NCI-H510A treated with DMSO at 0.1 percent for 48 hours (cell line): ENCODE results near the gene TMEM132E.

Source experiments
- DNase-seq: peaks from one replicate; lab custom pipeline; 2025; lab: John Stamatoyannopoulos, UW

The TMEM132E gene

GRCh38 chr17:34606763-34607162, 27.4 kb downstream of the TMEM132E start:
- DNase-seq, result no peak

DNA sequence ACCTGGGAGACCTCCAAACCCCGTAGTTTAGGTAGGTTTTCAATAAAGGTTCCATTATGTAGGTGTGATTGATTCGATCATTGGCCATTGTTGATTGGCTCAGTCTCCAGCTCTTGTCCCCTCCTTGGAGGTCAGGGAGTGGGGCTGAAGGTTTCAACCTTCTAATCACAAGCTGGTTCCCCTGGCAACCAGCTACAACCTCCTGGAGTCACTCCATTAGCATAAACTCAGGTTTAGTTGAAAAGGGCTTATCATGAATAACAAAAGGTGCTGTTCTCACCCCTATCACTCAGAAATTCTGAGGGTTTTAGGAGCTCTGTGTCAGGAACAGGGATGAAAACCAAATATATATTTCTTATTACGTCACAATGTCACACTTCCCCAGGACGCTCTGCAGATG, 28.5 kb downstream of the TMEM132E start:
- DNase-seq, result no peak

DNA sequence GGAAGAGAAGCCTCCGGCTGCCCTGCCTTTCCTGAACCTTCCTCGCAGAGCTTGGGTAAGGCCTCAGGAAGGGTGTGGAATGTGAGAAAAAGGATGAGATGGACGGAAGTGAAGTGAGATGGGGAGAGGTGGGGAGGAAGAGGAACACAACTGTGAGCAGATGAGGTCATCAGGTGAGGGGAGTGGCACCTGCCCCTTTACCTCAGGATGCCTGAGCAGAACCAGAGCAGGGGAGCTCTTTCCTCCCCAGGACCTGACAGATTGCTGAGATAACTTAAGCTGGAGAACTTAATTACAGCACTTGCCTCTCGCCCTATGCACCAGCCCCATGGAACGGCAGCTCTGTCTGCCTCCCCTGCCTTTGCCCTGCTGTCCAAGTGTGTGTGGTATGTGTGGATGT, 29.8 kb downstream of the TMEM132E start:
- DNase-seq, result no peak

DNA sequence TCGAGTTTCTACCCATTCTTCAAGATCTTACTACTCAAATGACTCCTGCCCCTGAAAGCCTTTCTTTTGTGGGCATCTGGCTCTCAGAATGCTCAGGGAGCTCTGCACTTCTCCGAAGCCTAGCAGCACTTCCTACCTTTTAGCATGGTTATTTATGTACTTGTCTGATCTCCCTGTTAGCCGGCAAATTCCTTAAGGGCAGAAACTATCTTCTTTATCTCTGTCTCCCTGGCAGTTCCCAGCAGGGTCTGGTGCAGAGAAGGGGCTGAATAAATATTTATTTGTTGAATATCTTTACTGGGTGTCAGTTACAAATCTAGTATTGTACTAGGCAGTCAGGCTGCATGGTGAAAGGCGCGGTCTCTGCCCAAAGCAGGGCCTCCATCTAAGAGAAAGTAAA, 30.7 kb downstream of the TMEM132E start:
- no peak for DNase-seq

DNA sequence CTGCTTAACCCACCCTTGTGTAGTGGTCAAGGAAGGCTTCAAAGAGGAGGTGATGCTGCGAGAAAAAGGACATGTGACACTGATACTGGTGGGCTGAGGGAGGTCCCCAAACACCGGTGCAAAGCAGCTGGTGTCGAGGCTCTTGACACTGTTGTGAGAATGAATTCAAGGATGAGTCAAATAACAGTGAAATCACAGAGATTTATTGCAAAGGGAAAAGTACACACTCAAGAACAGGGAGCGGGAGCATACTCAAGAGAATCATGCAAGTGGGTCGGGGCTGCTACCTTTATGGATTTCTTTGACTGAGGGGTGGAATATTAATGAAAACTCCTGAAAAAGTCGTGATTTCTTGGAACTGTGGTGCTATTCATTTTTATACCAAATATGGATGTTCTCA, 31.1 kb downstream of the TMEM132E start:
- no peak for DNase-seq

GRCh38 chr17:34613064-34614019, 34.0 kb downstream of the TMEM132E start:
- no peak for DNase-seq

DNA sequence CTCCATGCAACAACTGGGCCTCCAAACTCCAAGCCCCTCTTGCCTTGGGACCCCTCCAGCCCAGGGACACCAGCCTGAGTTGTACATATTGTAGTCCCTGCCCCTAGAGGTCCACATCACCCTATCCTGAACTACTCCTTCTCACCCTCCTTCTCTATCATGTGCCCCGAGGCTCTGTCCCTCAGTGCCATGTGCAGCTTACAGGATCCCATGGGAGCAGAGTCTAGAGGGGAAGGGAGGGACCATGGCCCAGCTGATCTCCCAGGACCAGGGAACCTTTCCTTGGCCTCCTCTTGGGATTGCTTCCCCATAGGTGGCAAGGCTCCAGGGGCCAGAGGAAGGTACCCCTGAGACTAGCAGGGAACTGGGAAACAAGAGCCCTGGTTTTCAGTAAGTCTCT, 35.3 kb downstream of the TMEM132E start:
- DNase-seq, result no peak

DNA sequence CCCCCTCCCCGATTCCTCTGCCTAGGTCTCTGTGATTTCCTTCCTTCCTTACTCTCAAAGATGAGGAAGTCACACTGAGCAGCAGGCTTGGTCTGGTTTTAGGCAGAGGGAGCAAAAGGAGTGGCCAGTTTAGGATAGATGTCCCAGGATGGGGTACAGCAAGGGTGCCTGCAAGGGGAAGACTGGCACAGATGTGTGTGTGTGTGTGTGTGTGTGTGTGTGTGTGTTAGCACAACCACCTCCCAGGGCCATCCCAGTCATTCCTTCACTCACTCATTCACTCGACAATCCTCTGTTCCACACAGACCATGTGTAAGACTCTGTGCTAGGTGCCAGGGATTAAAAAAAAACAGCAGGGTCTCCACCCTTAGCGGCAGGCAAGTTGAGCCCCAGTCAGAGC, 35.9 kb downstream of the TMEM132E start:
- no peak for DNase-seq

DNA sequence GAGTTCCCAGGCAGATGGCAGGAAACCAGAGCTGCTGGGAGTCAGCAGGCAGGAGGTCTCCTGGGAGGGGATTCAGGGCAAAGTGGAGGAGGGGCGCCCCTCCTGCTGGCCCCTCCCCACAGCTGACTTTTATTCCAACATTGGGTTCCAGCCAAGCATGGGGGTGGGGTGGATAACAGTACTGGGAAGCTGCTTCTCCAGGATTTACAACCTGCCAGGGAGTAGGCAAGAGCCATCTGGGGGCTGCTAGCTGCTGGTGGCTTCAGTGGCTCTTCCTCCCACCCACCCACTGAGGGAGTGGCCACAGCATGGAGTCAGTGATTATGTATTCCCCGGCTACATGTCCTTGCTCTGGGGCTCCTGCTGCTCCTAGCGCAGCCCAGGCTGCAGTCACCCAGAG, 36.8 kb downstream of the TMEM132E start:
- no peak for DNase-seq

GRCh38 chr17:34617398-34617797, 38.0 kb downstream of the TMEM132E start:
- no peak for DNase-seq

DNA sequence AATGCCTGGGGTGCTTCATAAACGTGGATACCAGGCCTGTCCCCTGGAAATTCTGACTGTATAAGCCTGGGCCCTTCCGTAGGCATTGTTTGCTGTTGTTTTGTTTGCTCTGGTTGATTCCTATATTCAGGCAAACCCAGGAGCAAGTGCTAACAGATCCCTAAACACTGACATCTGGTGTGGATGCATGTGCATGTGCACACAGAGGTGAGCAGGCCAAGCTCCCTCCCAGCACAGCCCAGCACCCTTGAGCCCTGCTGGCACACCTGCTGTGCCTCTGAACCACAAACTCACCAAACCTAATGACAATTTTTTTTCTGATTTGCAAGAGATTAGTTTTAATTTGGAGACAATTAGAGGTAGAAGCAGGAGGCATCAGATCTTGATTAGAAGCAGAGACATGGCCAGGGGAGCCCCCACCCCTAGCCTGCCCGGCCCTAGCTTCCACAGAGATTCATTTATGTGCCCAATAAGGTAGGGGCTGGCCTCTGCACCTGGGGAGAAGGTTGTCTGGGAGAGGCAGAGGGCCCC, 40.4 kb downstream of the TMEM132E start:
- no peak for DNase-seq

DNA sequence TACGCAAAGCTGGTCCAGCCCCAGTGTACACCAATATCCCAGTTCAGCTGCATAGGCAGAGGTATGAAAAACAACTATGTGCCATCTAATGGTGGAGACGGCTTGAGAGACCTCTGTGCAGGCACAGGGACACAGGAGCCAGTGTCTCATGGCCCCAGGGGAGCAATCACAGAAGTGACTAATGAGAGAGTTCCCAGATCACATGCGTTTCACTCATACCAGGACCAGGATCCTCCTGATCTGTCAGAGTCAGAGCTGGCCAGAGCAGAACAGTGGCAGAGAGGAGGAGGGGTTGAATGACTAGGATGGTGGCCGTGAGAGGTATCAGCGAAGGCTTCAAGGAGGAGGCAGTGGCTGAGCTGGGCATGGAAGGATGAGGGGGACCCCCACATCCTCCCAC, 41.1 kb downstream of the TMEM132E start:
- DNase-seq, result no peak

DNA sequence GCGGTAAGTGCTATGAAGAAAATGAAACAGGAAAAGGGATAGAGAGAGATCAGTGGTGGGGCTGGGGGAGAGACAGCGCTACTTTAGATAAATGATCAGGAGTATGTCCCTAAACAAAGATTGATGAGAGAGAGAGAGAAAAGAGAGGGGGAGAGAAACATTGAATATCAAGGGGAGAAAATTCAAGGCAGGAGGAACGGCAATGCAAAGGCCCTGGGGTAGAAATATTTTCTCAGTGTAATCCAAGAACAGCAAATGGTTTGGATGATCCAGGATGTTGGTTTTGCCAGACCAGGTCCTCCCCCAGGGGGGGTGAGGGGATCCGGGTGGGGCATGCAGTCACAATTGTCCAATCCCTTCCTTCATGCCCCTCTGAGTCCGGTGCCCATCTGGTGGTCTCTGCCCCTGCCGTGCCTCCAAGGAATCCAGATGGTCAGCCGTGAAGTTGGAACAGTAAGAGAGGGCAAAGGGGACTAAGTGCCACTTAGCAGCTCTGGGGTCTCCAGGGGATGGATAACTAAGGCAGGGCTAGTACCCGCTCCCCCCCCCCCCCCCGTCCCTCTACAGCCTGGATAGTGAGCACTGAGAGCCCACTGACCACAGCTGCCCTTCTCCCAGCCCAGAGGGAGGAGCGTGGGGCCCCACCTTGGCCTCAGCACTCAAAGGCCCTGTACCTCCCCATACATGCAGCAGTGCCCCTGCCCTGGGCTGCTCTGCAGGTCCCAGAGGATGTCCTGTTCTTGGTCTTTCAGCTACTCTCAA, 43.7 kb downstream of the TMEM132E start:
- DNase-seq, result no peak

- no peak for DNase-seq
Observed at GRCh38 chr17:34623856-34624766, 44.7 kb downstream of the TMEM132E start.

DNA sequence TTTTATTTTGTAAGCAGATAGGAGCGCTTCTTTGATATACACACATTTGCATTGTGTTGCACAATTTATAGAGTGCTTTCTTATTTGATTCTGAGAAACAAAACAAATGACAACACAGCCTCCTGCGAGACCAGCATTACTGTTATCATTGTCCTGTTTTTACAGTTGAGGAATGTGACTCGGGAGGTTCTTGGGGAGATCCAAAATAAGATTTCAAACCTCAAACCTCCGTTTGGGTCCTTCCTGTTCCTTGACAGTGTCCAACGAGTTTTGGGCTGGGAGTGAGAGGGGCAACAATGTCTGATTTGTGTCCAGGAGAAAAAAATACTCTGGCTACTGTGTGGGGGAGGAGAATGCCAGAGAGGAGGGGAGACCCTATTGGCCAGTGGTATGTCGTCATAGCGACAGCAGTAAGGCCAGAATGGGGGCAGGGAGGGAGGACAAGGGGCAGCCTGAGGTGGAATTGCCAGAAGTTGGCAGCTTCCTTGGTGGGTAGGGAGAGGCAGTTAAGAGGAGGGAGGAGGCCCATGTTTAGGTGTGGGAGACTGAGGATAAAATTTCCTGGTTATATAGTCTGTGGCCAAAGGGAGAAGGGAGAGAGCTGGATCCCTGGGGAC, 45.5 kb downstream of the TMEM132E start:
- DNase-seq, result no peak

DNA sequence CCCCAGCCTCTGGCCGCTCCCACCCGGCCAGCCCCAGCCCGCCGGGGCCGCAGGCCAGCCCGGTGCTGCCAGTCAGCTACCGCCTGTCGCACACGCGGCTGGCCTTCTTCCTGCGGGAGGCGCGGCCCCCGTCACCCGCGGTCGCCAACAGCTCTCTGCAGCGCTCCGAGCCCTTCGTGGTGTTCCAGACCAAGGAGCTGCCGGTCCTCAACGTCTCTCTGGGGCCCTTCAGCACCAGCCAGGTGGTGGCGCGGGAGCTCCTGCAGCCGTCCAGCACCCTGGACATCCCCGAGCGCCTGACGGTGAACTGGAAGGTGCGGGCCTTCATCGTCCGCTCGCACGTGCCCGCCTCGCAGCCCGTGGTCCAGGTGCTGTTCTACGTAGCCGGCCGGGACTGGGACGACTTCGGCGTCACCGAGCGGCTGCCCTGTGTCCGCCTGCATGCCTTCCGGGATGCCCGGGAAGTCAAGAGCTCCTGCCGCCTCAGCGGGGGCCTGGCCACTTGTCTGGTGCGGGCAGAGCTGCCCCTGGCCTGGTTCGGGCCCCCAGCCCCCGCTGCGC, 46.8 kb downstream of the TMEM132E start:
- DNase-seq, result no peak

DNA sequence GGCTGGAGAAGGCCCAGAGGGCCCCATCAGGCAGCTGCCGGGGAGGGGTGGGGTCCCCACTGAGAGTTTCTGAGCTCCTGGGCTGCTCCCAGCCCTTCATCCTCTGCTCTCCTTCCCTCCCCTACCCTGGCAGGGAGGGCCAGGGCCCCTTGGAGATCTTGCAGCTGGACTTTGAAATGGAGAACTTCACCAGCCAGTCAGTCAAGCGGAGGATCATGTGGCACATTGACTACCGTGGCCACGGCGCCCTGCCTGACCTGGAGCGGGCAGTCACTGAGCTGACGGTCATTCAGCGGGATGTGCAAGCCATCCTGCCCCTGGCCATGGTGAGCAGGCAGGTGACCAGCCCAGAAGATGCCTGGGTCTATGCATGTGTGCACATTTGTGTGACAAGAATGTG, 49.5 kb downstream of the TMEM132E start:
- no peak for DNase-seq

GRCh38 chr17:34633351-34633750, 54.0 kb downstream of the TMEM132E start:
- peak; percentile 1 for DNase-seq

DNA sequence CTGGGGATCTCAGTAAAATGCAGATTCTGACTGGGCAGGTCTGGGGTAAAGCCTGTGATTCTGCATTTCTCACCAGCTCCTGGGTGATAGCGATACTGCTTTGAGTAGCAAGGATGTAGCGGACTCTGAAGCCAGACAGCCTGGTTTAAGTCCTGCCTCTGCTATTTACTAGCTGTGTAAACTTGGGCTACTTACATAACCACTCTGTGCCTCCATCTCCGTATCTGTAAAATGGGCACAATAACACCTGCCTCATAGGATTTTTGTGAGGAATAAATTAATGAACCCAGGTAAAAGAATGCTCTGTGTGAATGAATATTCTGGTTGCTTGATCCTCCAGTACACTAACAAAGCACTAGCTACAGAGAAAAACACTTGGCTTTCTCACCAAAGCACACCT, 54.4 kb downstream of the TMEM132E start:
- no peak for DNase-seq

DNA sequence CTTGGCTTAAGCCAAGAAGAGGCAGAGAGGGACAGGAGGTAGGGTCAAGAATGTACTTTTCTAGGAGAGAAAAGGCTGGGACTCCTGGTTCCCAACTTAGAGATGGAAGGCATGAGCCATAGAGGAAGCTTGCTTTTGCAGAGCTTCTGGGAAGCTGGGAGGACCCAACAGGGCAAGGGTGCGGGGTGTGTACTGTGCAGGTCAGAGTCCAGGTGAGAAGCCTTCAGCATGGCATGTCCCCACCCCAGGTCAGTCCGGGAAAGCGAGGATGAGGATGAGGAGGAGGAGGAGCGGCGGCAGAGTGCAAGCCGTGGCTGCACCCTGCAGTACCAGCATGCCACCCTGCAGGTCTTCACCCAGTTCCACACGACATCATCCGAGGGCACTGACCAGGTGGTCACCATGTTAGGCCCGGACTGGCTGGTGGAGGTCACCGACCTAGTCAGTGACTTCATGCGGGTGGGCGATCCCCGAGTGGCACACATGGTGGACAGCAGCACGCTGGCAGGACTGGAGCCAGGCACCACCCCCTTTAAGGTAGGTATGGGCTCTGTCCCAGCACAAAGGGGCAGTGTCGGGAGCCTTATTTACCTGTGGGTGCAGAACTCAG, 55.3 kb downstream of the TMEM132E start:
- no peak for DNase-seq

GRCh38 chr17:34635876-34636275, 56.5 kb downstream of the TMEM132E start:
- DNase-seq, result no peak
